Small intestine (tissue), 7 donors: ENCODE data around the gene UNC5C. TPM values are rescaled to one million over a fixed set of nuclear protein-coding genes. Genes with fewer than 3 reads are reported as not detected.

ENCODE experiments used
- DNase-seq, 2 donors: peaks; one replicate each; pipeline versions ENCODE4 v3.0.0 to v3.0.0-alpha.2; 2013
- FAIRE-seq: peaks from 2 replicates; lab custom pipeline; 2012; peaks lifted over from hg19 to GRCh38; lab: Jason Lieb, UNC
- H3K27ac ChIP-seq, 3 donors: one replicate each; pipeline ENCODE4 v1.5.1; 2013; ENCODE audit warnings: low read length in 2 of 3, mild to moderate bottlenecking in 2 of 3, control low read depth in 1 of 3, inconsistent platforms in 1 of 3, low read depth in 1 of 3, moderate library complexity in 1 of 3
- H3K27me3 ChIP-seq, 3 donors: one replicate each; pipeline ENCODE4 v1.6.1; 2013; ENCODE audit warnings: low read length in 3 of 3, inconsistent platforms in 1 of 3; ENCODE audit not compliant: control insufficient read depth in 3 of 3, insufficient read depth in 3 of 3
- H3K36me3 ChIP-seq, 3 donors: one replicate each; pipeline ENCODE4 v1.6.1; 2013; ENCODE audit warnings: low read length in 3 of 3, inconsistent platforms in 1 of 3, low read depth in 1 of 3, mild to moderate bottlenecking in 1 of 3, moderate library complexity in 1 of 3; ENCODE audit not compliant: control insufficient read depth in 3 of 3, insufficient read depth in 2 of 3
- H3K4me1 ChIP-seq, 3 donors: one replicate each; pipeline ENCODE4 v1.6.1; 2013; ENCODE audit warnings: low read length in 2 of 3, inconsistent platforms in 1 of 3, low read depth in 1 of 3, mild to moderate bottlenecking in 1 of 3, moderate library complexity in 1 of 3; ENCODE audit not compliant: control insufficient read depth in 3 of 3, insufficient read depth in 2 of 3
- H3K4me3 ChIP-seq, 3 donors: one replicate each; pipeline ENCODE4 v1.5.1; 2013; ENCODE audit warnings: low read length in 3 of 3, control low read depth in 1 of 3, inconsistent platforms in 1 of 3, low read depth in 1 of 3, mild to moderate bottlenecking in 1 of 3, moderate library complexity in 1 of 3
- H3K9me3 ChIP-seq, 2 donors: one replicate each; pipeline ENCODE4 v1.6.1; 2013; ENCODE audit warnings: low read depth in 1 of 2, low read length in 1 of 2; ENCODE audit not compliant: control insufficient read depth in 2 of 2, insufficient read depth in 1 of 2
- WGBS, 3 donors: extraction: QIAGEN DNeasy Blood & Tissue Kit; methylation state at CpG; one replicate each; pipeline ENCODE4 v1.1.7; 2013; 5-methylcytosine and 5-hydroxymethylcytosine counted together
- polyA plus RNA-seq, 4 donors: library from polyadenylated mRNA; stranded (reverse) in 3 of 4; unstranded in 1 of 4; fragments of 200-250 nt in 3 of 4; fragments of 120-200 nt in 1 of 4; gene quantifications; one replicate each; pipeline versions ENCODE4 v1.2.1 to v1.2.3, GENCODE V29; 2013
- donor health status: healthy with polysubstance abuse.
- donor health status: control.
- donor health status: control.
- donor health status: Bipolar disorder and iron deficiency.
- donor health status: healthy.

Gene UNC5C
- polyA plus RNA-seq, 4 donors, result under 0.01 to 2.9 (median 1.1) TPM; not detected in 1

DNA sequence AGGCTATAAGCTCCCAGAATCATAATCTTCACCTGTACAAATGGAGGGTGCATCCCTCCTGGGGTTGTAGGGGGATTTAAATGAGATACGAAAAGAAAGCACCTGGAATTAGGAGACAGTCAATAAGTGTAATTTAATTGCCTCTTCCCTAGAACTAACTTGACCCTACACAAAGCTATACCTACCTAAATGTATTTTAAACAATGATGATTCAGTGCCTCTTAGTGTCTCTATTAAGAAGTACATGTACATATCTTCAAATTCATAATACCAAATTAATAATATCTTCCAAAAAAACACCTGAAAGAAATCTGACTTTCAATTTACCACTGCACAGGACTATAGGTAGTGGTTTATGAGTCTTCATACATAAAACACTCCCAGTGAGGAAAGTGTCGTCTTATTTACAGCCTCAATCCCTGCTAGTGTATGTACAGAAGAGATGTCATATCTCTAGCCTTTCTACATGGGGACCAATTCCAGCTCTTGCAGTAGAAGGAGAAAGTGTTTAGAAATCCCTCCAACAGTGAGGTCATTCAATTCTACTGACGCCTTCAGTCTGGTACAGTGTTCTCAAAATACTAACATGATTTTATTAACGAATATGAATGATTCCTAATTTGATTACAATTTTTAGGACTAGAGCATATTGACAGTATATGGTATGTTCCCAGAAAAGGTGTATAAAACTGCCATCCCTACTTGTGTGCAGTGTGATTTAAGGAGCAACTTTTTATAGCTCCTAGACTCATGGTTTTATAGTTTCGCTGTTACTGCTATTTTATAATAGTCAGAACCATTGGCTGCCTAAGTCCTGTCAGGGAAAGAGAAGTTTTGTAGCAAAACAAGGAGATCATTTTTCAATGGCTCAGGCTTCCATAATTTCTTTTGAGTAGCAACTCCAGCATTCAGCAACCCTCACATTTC, 282.7 kb downstream of the UNC5C start:
- FAIRE-seq, result no peak
- H3K4me1 ChIP-seq, result no peaks in the 10 kb centered on the region

GRCh38 chr4:95264843-95265242, 283.9 kb downstream of the UNC5C start:
- no peak for FAIRE-seq
- Histone ChIP-seq H3K27me3 (no peaks in the 10 kb centered on the region), H3K4me3 (no peak overlapping the region), H3K27ac (no peak overlapping the region), H3K9me3 (no peaks in the 10 kb centered on the region), H3K36me3 (no peaks in the 10 kb centered on the region), H3K4me1 (no peaks in the 10 kb centered on the region)
- no peak for DNase-seq
- 78 to 92% (median 88%) methylated on average over 2 of the region's 2 CpGs for WGBS, 3 donors

More for the DNA sequence above, 282.7 kb downstream of the UNC5C start:
- no peaks in the 10 kb centered on the region for H3K36me3 ChIP-seq
- WGBS, 3 donors, result 70 to 79% (median 74%) methylated on average over 5 of the region's 5 CpGs
- H3K27ac ChIP-seq, result no peak overlapping the region
- no peaks in the 10 kb centered on the region for H3K9me3 ChIP-seq
- no peak overlapping the region for H3K4me3 ChIP-seq
- no peak for DNase-seq
- H3K27me3 ChIP-seq, result no peaks in the 10 kb centered on the region

DNA sequence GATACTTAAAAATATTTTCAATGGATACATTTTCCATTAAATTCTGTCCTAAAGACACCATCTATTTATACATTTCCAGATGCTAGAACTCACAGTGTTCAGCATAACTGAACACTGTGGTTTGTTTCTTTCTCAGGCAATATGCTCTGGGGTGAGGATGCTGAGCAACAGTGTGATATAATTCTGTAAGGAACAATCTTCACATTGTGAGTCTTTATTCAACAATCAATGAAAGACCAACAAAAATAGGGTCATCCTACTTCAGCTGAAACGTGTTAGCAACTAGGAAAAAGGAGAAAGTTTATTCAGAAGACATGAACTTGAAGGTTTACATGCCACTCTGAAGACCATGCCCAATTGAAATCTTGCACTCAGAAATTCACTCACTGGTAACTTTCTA, 284.8 kb downstream of the UNC5C start:
- 5 to 47% (median 28%) methylated on average over 1 of the region's 1 CpG for WGBS, 3 donors
- no peaks in the 10 kb centered on the region for H3K9me3 ChIP-seq
- H3K36me3 ChIP-seq, result no peaks in the 10 kb centered on the region
- FAIRE-seq, result no peak
- H3K27ac ChIP-seq, result no peak overlapping the region
- no peaks in the 10 kb centered on the region for H3K4me1 ChIP-seq
- no peak for DNase-seq
- no peaks in the 10 kb centered on the region for H3K27me3 ChIP-seq
- H3K4me3 ChIP-seq, result no peak overlapping the region

DNA sequence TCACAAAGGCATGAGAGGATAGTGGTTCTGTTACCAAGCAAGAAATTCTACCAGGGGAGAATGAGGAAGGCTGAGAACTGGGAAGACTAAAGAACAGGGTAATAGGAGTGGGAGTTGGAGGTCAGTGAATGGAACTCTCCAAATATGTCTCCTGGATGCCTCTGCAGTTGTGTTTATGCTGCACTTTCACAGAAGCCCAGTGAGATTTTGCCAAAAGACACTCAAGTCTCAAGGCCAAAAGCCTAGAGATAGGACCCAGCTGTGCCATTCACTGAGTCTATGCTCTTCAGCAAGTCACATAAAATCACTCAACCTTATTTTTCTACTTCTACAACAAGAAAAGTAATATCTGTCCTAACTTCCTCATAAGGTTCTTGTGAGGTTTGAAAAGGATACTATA, 285.4 kb downstream of the UNC5C start:
- Histone ChIP-seq H3K27me3 (no peaks in the 10 kb centered on the region), H3K4me1 (no peaks in the 10 kb centered on the region), H3K36me3 (no peaks in the 10 kb centered on the region), H3K27ac (no peak overlapping the region), H3K9me3 (no peaks in the 10 kb centered on the region), H3K4me3 (no peak overlapping the region)
- FAIRE-seq (no peak), DNase-seq (no peak)

DNA sequence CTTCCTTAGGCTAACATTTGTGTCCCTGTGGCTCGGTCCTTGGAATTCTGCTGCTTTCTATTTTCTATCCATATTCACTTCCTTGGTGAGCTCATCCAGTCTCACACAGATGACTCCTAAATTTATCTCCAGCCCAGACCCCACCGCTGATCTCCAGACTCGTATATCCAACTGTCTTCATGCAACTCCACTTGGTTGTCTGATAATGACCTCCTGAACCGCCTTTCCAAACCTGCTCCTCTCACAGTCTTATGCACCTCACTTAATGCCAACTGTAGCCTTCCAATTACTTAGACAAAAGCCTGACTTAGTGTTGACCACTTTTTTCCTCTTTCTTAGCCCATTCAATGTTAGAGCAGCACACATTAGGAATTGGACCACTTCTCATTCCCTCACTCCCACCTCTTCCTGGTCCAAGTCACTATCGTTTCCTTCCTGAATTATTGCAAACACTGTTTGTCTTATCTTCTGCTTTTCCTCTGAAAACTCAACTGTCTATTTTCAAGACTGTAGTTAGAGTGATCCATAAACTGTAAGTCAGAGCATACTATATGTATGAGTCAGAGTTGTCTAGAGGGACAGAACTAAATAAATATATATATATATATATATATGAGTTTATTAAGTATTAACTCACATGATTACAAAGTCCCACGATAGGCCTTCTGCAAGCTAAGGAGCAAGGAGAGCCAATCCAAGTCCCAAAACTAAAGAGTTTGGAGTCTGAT, 292.5 kb downstream of the UNC5C start:
- H3K27me3 ChIP-seq, result no peaks in the 10 kb centered on the region
- no peak overlapping the region for H3K27ac ChIP-seq
- H3K9me3 ChIP-seq, result no peaks in the 10 kb centered on the region
- 73 to 80% (median 78%) methylated on average over 6 of the region's 6 CpGs for WGBS, 3 donors
- H3K4me3 ChIP-seq, result no peak overlapping the region
- H3K4me1 ChIP-seq, result no peaks in the 10 kb centered on the region
- no peaks in the 10 kb centered on the region for H3K36me3 ChIP-seq
- FAIRE-seq (no peak), DNase-seq (no peak)

GRCh38 chr4:95255396-95256107, 293.2 kb downstream of the UNC5C start:
- no peak for FAIRE-seq
- H3K27me3 ChIP-seq, result no peaks in the 10 kb centered on the region
- no peak overlapping the region for H3K27ac ChIP-seq
- WGBS, 3 donors, result 76 to 84% (median 83%) methylated on average over 8 of the region's 8 CpGs
- no peak overlapping the region for H3K4me3 ChIP-seq
- no peak for DNase-seq
- no peaks in the 10 kb centered on the region for H3K9me3 ChIP-seq
- no peaks in the 10 kb centered on the region for H3K36me3 ChIP-seq
- H3K4me1 ChIP-seq, result no peaks in the 10 kb centered on the region

GRCh38 chr4:95251568-95251967, 297.2 kb downstream of the UNC5C start:
- H3K4me3 ChIP-seq, result no peak overlapping the region
- no peak overlapping the region for H3K27ac ChIP-seq
- DNase-seq (no peak), FAIRE-seq (no peak)
- WGBS, 3 donors, result 56 to 66% (median 60%) methylated on average over 2 of the region's 2 CpGs
- no peaks in the 10 kb centered on the region for H3K4me1 ChIP-seq
- H3K9me3 ChIP-seq, result no peaks in the 10 kb centered on the region
- H3K36me3 ChIP-seq, result no peaks in the 10 kb centered on the region
- no peaks in the 10 kb centered on the region for H3K27me3 ChIP-seq

GRCh38 chr4:95250544-95251137, 298.1 kb downstream of the UNC5C start:
- Histone ChIP-seq H3K4me3 (no peak overlapping the region), H3K36me3 (no peaks in the 10 kb centered on the region), H3K27me3 (no peaks in the 10 kb centered on the region), H3K4me1 (no peaks in the 10 kb centered on the region), H3K9me3 (no peaks in the 10 kb centered on the region), H3K27ac (no peak overlapping the region)
- no peak for DNase-seq
- WGBS, 3 donors, result 58 to 80% (median 61%) methylated on average over 7 of the region's 7 CpGs
- FAIRE-seq, result no peak
